ENCODE measurements around the gene ZMAT5. TPM values are rescaled to one million over a fixed set of nuclear protein-coding genes. Genes with fewer than 3 reads are reported as not detected.

ZMAT5 gene
- total and polyA plus RNA-seq, 9 of the 15 experiments (the other 6 are each of a cell fraction or from before 2014, with no cell fraction given): 2.0 to 25.2 (median 11.9) TPM

GRCh38 chr22:29750029-29750428 is 16.8 kb downstream of the ZMAT5 start:
- ATAC-seq (no peak), FAIRE-seq (no peak), DNase-seq (ENCODE audit: extremely low read depth in 1 of 4, low spot score in 3 of 4) (no peak)
- TF ChIP-seq KDM1A (IDR thresholded peaks at IDR 0.05): peak in 1 of 2 experiments; percentile 42; a peak in 2 of 4 replicates
- peak; percentile 71 for TF ChIP-seq RBM25 (IDR thresholded peaks at IDR 0.05; ENCODE audit: low read depth, low read length, severe bottlenecking)
- peak; percentile 55 for TF ChIP-seq ZFP36 (IDR thresholded peaks at IDR 0.05; ENCODE audit: low read depth, low read length, partially characterized antibody)
- TF ChIP-seq JUNB (CRISPR knock-in tag; conservative IDR thresholded peaks at IDR 0.05): no peak
- no peak for TF ChIP-seq MEF2A (IDR thresholded peaks at IDR 0.05; ENCODE audit: control insufficient read depth, low read depth, low read length)
- peak; percentile 65; the same call in 1 of the 2 replicates for TF ChIP-seq BCOR (IDR thresholded peaks at IDR 0.05)
- Histone ChIP-seq H2AFZ (ENCODE audit: low read depth, low read length) (no peak overlapping the region), H3K9me3 (replicated peaks; ENCODE audit: control insufficient read depth, insufficient read depth, low read depth, low read length) (no peaks in the 10 kb centered on the region), H3K36me3 (ENCODE audit: control insufficient read depth, insufficient read depth, low read length) (no peaks in the 10 kb centered on the region), H3K27me3 (ENCODE audit: control insufficient read depth in 2 of 2, insufficient read depth in 2 of 2, low read length in 2 of 2) (no peaks in the 10 kb centered on the region), H3K9ac (ENCODE audit: insufficient read depth in 1 of 2, low read depth in 2 of 2, low read length in 2 of 2) (no peak overlapping the region), H3K4me2 (ENCODE audit: insufficient read depth, low read length) (no peak overlapping the region), H3K4me3 (no peak overlapping the region), H3K4me1 (replicated peaks in 1 of 2; ENCODE audit: control insufficient read depth in 2 of 2, insufficient read depth in 2 of 2, low read length in 2 of 2) (peaks cover 5 to 11% of the 10 kb centered on the region in 2 experiments; a peak in 4 of 5 replicates), H4K20me1 (replicated peaks; ENCODE audit: control insufficient read depth, insufficient read depth, low read length) (no peaks in the 10 kb centered on the region), H3K27ac (ENCODE audit: extremely low read depth, low read depth, low read length) (no peak overlapping the region), H3K79me2 (ENCODE audit: control insufficient read depth, insufficient read depth, low read length) (no peaks in the 10 kb centered on the region), H3K9me1 (ENCODE audit: control insufficient read depth, insufficient read depth, low read length) (no peaks in the 10 kb centered on the region)
- intact Hi-C loops (cut with micrococcal nuclease): no loop called here
- in situ Hi-C loops (cut with MboI): no loop called here
- CTCF ChIA-PET (ENCODE audit: low intra/inter-chr PET ratio): no interaction called here
- BruUV-seq (replicated peaks): no TSS peak
- WGBS (ENCODE audit: insufficient coverage, low coverage, missing lambda C conversion rate): 56% methylated on average over 3 of the region's 3 CpGs
- POLR2A ChIA-PET: interaction anchor here (1.1 kb wide), 1 partner anchor 11 kb away, joined by 4 read pairs; no protein-coding TSS in a partner anchor
